Muscle of leg (tissue), 11 donors: ENCODE measurements around the gene EHMT1. TPM values are rescaled to one million over a fixed set of nuclear protein-coding genes. Genes with fewer than 3 reads are reported as not detected.

Experiments
- DNase-seq: peaks from one replicate; pipeline ENCODE4 v3.0.0; 2013
- H3K27ac ChIP-seq: one replicate; pipeline ENCODE4 v1.5.1; 2013; ENCODE audit warnings: mild to moderate bottlenecking, low read length, control low read depth
- H3K27me3 ChIP-seq: one replicate; pipeline ENCODE4 v1.6.1; 2013; ENCODE audit warnings: low read length; ENCODE audit not compliant: control insufficient read depth, insufficient read depth
- H3K36me3 ChIP-seq: one replicate; pipeline ENCODE4 v1.6.1; 2013; ENCODE audit warnings: low read length; ENCODE audit not compliant: control insufficient read depth, insufficient read depth
- H3K4me1 ChIP-seq: one replicate; pipeline ENCODE4 v1.6.1; 2013; ENCODE audit warnings: low read length; ENCODE audit not compliant: control insufficient read depth, insufficient read depth
- H3K4me3 ChIP-seq: one replicate; pipeline ENCODE4 v1.5.1; 2013; ENCODE audit warnings: low read length, control low read depth
- H3K9me3 ChIP-seq: replicated peaks from 2 replicates; pipeline ENCODE4 v1.6.1; 2013; ENCODE audit warnings: low read depth, low read length; ENCODE audit not compliant: control insufficient read depth
- WGBS: methylation state at CpG from one replicate; pipeline ENCODE4 v1.1.5; 2013; ENCODE audit warnings: missing lambda C conversion rate; ENCODE audit not compliant: insufficient coverage; 5-methylcytosine and 5-hydroxymethylcytosine counted together
- polyA plus RNA-seq, 8 donors: library from polyadenylated mRNA; unstranded; fragments of 120-200 nt; gene quantifications; one replicate each; pipeline versions ENCODE4 v1.2.1 to v1.2.3, GENCODE V29; 2013; ENCODE audit warnings: inconsistent platforms in 1 of 8, low replicate concordance in 1 of 8; ENCODE audit not compliant: insufficient read length in 8 of 8, insufficient read depth in 1 of 8
- total RNA-seq: library from RNA; stranded (reverse); fragments of 120-200 nt; gene quantifications from one replicate; pipeline ENCODE4 v1.2.4, GENCODE V29; 2013

Gene EHMT1
- total and polyA plus RNA-seq, 9 donors: 29.9 to 59.7 (median 47.7) TPM

- Histone ChIP-seq H3K27ac (no peak overlapping the region), H3K4me1 (no peaks in the 10 kb centered on the region), H3K4me3 (no peak overlapping the region), H3K27me3 (no peaks in the 10 kb centered on the region), H3K9me3 (no peaks in the 10 kb centered on the region), H3K36me3 (peaks cover 12% of the 10 kb centered on the region)
- DNase-seq: no peak
- WGBS: 96% methylated on average over 11 of the region's 14 CpGs
Measured at GRCh38 chr9:137643921-137644320, 25.1 kb downstream of the EHMT1 start.

- Histone ChIP-seq H3K9me3 (no peaks in the 10 kb centered on the region), H3K36me3 (peaks cover 14% of the 10 kb centered on the region), H3K27me3 (no peaks in the 10 kb centered on the region), H3K4me3 (no peak overlapping the region), H3K27ac (no peak overlapping the region), H3K4me1 (no peaks in the 10 kb centered on the region)
- DNase-seq: no peak
- no CpG with 5 or more reads among the region's 5 CpGs for WGBS
Measured at GRCh38 chr9:137645211-137645610, 26.4 kb downstream of the EHMT1 start.

- no peak for DNase-seq
- no peak overlapping the region for H3K27ac ChIP-seq
- H3K27me3 ChIP-seq: no peaks in the 10 kb centered on the region
- H3K36me3 ChIP-seq: peaks cover 15% of the 10 kb centered on the region
- no peaks in the 10 kb centered on the region for H3K9me3 ChIP-seq
- H3K4me3 ChIP-seq: no peak overlapping the region
- H3K4me1 ChIP-seq: no peaks in the 10 kb centered on the region
- 94% methylated on average over 9 of the region's 13 CpGs for WGBS
Measured at GRCh38 chr9:137646341-137646740, 27.5 kb downstream of the EHMT1 start.

- peaks cover 23% of the 10 kb centered on the region for H3K36me3 ChIP-seq
- no peak overlapping the region for H3K4me3 ChIP-seq
- H3K4me1 ChIP-seq: no peaks in the 10 kb centered on the region
- no peaks in the 10 kb centered on the region for H3K9me3 ChIP-seq
- H3K27ac ChIP-seq: no peak overlapping the region
- no peak for DNase-seq
- no peaks in the 10 kb centered on the region for H3K27me3 ChIP-seq
- 84% methylated on average over 13 of the region's 15 CpGs for WGBS
Measured at GRCh38 chr9:137647096-137647714, 28.4 kb downstream of the EHMT1 start.

GRCh38 chr9:137648396-137648795 is 29.6 kb downstream of the EHMT1 start:
- DNase-seq: no peak
- no peak overlapping the region for H3K4me3 ChIP-seq
- no peaks in the 10 kb centered on the region for H3K27me3 ChIP-seq
- no peaks in the 10 kb centered on the region for H3K4me1 ChIP-seq
- WGBS: no CpG with 5 or more reads among the region's 2 CpGs
- peaks cover 28% of the 10 kb centered on the region for H3K36me3 ChIP-seq
- H3K9me3 ChIP-seq: no peaks in the 10 kb centered on the region
- H3K27ac ChIP-seq: no peak overlapping the region

GRCh38 chr9:137649553-137649952 is 30.7 kb downstream of the EHMT1 start:
- H3K27me3 ChIP-seq: no peaks in the 10 kb centered on the region
- H3K4me3 ChIP-seq: no peak overlapping the region
- no peaks in the 10 kb centered on the region for H3K4me1 ChIP-seq
- DNase-seq: no peak
- no peaks in the 10 kb centered on the region for H3K9me3 ChIP-seq
- H3K36me3 ChIP-seq: peaks cover 33% of the 10 kb centered on the region
- H3K27ac ChIP-seq: no peak overlapping the region
- WGBS: 93% methylated on average over 7 of the region's 9 CpGs

GRCh38 chr9:137650259-137650658 is 31.5 kb downstream of the EHMT1 start:
- Histone ChIP-seq H3K9me3 (no peaks in the 10 kb centered on the region), H3K36me3 (peaks cover 39% of the 10 kb centered on the region), H3K4me1 (no peaks in the 10 kb centered on the region), H3K4me3 (no peak overlapping the region), H3K27ac (no peak overlapping the region), H3K27me3 (no peaks in the 10 kb centered on the region)
- WGBS: no CpG with 5 or more reads among the region's 2 CpGs
- no peak for DNase-seq

GRCh38 chr9:137650779-137651178 is 32.0 kb downstream of the EHMT1 start:
- no peak overlapping the region for H3K4me3 ChIP-seq
- no peak overlapping the region for H3K27ac ChIP-seq

GRCh38 chr9:137656416-137656815 is 37.6 kb downstream of the EHMT1 start:
- Histone ChIP-seq H3K36me3 (peaks cover 29% of the 10 kb centered on the region), H3K27ac (no peak overlapping the region), H3K27me3 (no peaks in the 10 kb centered on the region), H3K4me3 (no peak overlapping the region), H3K4me1 (no peaks in the 10 kb centered on the region), H3K9me3 (no peaks in the 10 kb centered on the region)
- WGBS: no CpG with 5 or more reads among the region's 6 CpGs
- no peak for DNase-seq

More at GRCh38 chr9:137650779-137651178, 32.0 kb downstream of the EHMT1 start:
- H3K36me3 ChIP-seq: peaks cover 43% of the 10 kb centered on the region
- no peaks in the 10 kb centered on the region for H3K27me3 ChIP-seq
- 92% methylated on average over 2 of the region's 7 CpGs for WGBS
- no peaks in the 10 kb centered on the region for H3K9me3 ChIP-seq
- DNase-seq: no peak
- H3K4me1 ChIP-seq: no peaks in the 10 kb centered on the region

GRCh38 chr9:137657606-137658005 is 38.8 kb downstream of the EHMT1 start:
- no CpG with 5 or more reads among the region's 2 CpGs for WGBS
- no peak overlapping the region for H3K4me3 ChIP-seq

GRCh38 chr9:137658781-137659180 is 40.0 kb downstream of the EHMT1 start:
- no peaks in the 10 kb centered on the region for H3K9me3 ChIP-seq
- H3K27me3 ChIP-seq: no peaks in the 10 kb centered on the region
- H3K4me3 ChIP-seq: no peak overlapping the region
- no CpG with 5 or more reads among the region's 2 CpGs for WGBS
- H3K36me3 ChIP-seq: peaks cover 14% of the 10 kb centered on the region
- no peaks in the 10 kb centered on the region for H3K4me1 ChIP-seq
- DNase-seq: no peak
- H3K27ac ChIP-seq: no peak overlapping the region

More at GRCh38 chr9:137657606-137658005, 38.8 kb downstream of the EHMT1 start:
- DNase-seq: no peak
- H3K27ac ChIP-seq: no peak overlapping the region
- H3K9me3 ChIP-seq: no peaks in the 10 kb centered on the region
- peaks cover 20% of the 10 kb centered on the region for H3K36me3 ChIP-seq
- no peaks in the 10 kb centered on the region for H3K27me3 ChIP-seq
- H3K4me1 ChIP-seq: no peaks in the 10 kb centered on the region
